Measurements from ENCODE around the gene AMH. TPM values are rescaled to one million over a fixed set of nuclear protein-coding genes. Genes with fewer than 3 reads are reported as not detected.

The AMH gene
- polyA plus RNA-seq, 1 of the 3 experiments (the other 2 are of a cell fraction), result 18.1 TPM

GRCh38 chr19:2244125-2244411 lies 5.1 kb upstream of the AMH start:
- Histone ChIP-seq H2AFZ (ENCODE audit: low read depth) (no peak overlapping the region), H3K9me3 (no peaks in the 10 kb centered on the region), H3K4me1 (ENCODE audit: control insufficient read depth in 1 of 2, insufficient read depth in 2 of 2, low read depth in 1 of 2, low read length in 1 of 2) (peaks cover 15 to 68% of the 10 kb centered on the region in 2 experiments), H3K9ac (no peak overlapping the region), H3K27me3 (ENCODE audit: insufficient read depth) (no peaks in the 10 kb centered on the region), H3K79me2 (ENCODE audit: insufficient read depth) (peaks cover 69% of the 10 kb centered on the region), H3K27ac (ENCODE audit: low read depth in 2 of 2, low read length in 1 of 2) (peak overlapping the region; percentile 13 to 81; a peak in 3 of 4 replicates), H3K9me2 (no peaks in the 10 kb centered on the region), H3K36me3 (replicated peaks in 1 of 2; ENCODE audit: control insufficient read depth in 1 of 2, insufficient read depth in 2 of 2, low read length in 1 of 2) (peaks cover 22 to 51% of the 10 kb centered on the region in 2 experiments), H3K4me3 (ENCODE audit: low read depth in 2 of 2, low read length in 1 of 2) (no peak overlapping the region), H3K4me2 (no peak overlapping the region), H4K20me1 (ENCODE audit: insufficient read depth) (peaks cover 71% of the 10 kb centered on the region), H3F3A (replicated peaks; ENCODE audit: insufficient read depth) (peaks cover 11% of the 10 kb centered on the region)
- no peak for TF ChIP-seq PBX3 (IDR thresholded peaks at IDR 0.05)
- TF ChIP-seq NFIC (IDR thresholded peaks at IDR 0.05; ENCODE audit: borderline replicate concordance), result no peak
- no peak for TF ChIP-seq RAD21 (IDR thresholded peaks at IDR 0.05; ENCODE audit: low read length)
- TF ChIP-seq EP300 (IDR thresholded peaks at IDR 0.05; ENCODE audit: borderline replicate concordance in 1 of 2, low read depth in 1 of 2, low read length in 1 of 2), result no peak
- no peak for TF ChIP-seq GABPA (IDR thresholded peaks at IDR 0.05; ENCODE audit: low read depth)
- no peak for TF ChIP-seq FOXJ3 (CRISPR knock-in tag; IDR thresholded peaks at IDR 0.05)
- TF ChIP-seq FOSL2 (IDR thresholded peaks at IDR 0.05; ENCODE audit: borderline replicate concordance, low read depth), result no peak
- TF ChIP-seq RCOR1 (IDR thresholded peaks at IDR 0.05; ENCODE audit: low read length), result no peak
- WGBS (ENCODE audit: low lambda C conversion rate), result no CpG with 5 or more reads among the region's 12 CpGs
- DNase-seq, result no peak
- ChIA-PET POLR2A (interaction anchor here (0.6 to 3.3 kb wide), 6 partner anchors 11 to 88 kb away, joined by 4 to 33 read pairs (median 4); partner anchors contain the start of gene JSRP1), CTCF (interaction anchor here (0.7 to 10.4 kb wide), 14 partner anchors 10 to 92 kb away, joined by 3 to 121 read pairs (median 8); partner anchors contain the start of genes AP3D1, JSRP1 and LINGO3)

- Histone ChIP-seq H3K36me3 (replicated peaks in 1 of 2; ENCODE audit: control insufficient read depth in 1 of 2, insufficient read depth in 2 of 2, low read length in 1 of 2) (peaks cover 22 to 55% of the 10 kb centered on the region in 2 experiments), H3K4me3 (ENCODE audit: low read depth in 2 of 2, low read length in 1 of 2) (no peak overlapping the region), H3K9me2 (no peaks in the 10 kb centered on the region), H3K27ac (ENCODE audit: low read depth in 2 of 2, low read length in 1 of 2) (peak overlapping the region in 1 of 2 experiments; percentile 81; a peak in 2 of 4 replicates), H3K9ac (no peak overlapping the region), H2AFZ (ENCODE audit: low read depth) (no peak overlapping the region), H3K79me2 (ENCODE audit: insufficient read depth) (peaks cover 65% of the 10 kb centered on the region), H4K20me1 (ENCODE audit: insufficient read depth) (peaks cover 67% of the 10 kb centered on the region), H3K4me1 (ENCODE audit: control insufficient read depth in 1 of 2, insufficient read depth in 2 of 2, low read depth in 1 of 2, low read length in 1 of 2) (peaks cover 15 to 68% of the 10 kb centered on the region in 2 experiments; a peak in 3 of 4 replicates), H3F3A (replicated peaks; ENCODE audit: insufficient read depth) (peaks cover 9% of the 10 kb centered on the region), H3K27me3 (ENCODE audit: insufficient read depth) (no peaks in the 10 kb centered on the region), H3K9me3 (no peaks in the 10 kb centered on the region), H3K4me2 (no peak overlapping the region)
- peak; percentile 24 for DNase-seq
- POLR2A ChIA-PET, result interaction anchor here (3.3 kb wide), 1 partner anchor 10 kb away, joined by 33 read pairs; the partner anchor contains the start of gene JSRP1
- WGBS (ENCODE audit: low lambda C conversion rate), result 91% methylated on average over 11 of the region's 21 CpGs
- CTCF ChIA-PET, result interaction anchor here (1.5 to 10.4 kb wide), 5 partner anchors 11 to 78 kb away, joined by 4 to 121 read pairs (median 29); no protein-coding TSS in a partner anchor
- no peak for TF ChIP-seq IRF3 (IDR thresholded peaks at IDR 0.05; ENCODE audit: low read depth, low read length)
- TF ChIP-seq MAX (IDR thresholded peaks at IDR 0.05; ENCODE audit: low read depth), result no peak
- TF ChIP-seq YY1 (IDR thresholded peaks at IDR 0.05; ENCODE audit: low read depth), result no peak
- TF ChIP-seq PBX3 (IDR thresholded peaks at IDR 0.05), result no peak
- no peak for TF ChIP-seq TEAD4 (IDR thresholded peaks at IDR 0.05; ENCODE audit: borderline replicate concordance, insufficient read depth)
- no peak for TF ChIP-seq RFX5 (IDR thresholded peaks at IDR 0.05; ENCODE audit: low read length)
- TF ChIP-seq POLR2AphosphoS5 (IDR thresholded peaks at IDR 0.05; ENCODE audit: low read depth, low read length), result no peak
- no peak for TF ChIP-seq TAF1 (IDR thresholded peaks at IDR 0.05; ENCODE audit: borderline replicate concordance, low read depth, low read length)
- no peak for TF ChIP-seq SMC3 (IDR thresholded peaks at IDR 0.05; ENCODE audit: low read depth, low read length)
These were observed 4.6 kb upstream of the AMH start for GRCh38 chr19:2244486-2244885.
